ENCODE data around the gene CHMP2B.

CHMP2B gene

DNA sequence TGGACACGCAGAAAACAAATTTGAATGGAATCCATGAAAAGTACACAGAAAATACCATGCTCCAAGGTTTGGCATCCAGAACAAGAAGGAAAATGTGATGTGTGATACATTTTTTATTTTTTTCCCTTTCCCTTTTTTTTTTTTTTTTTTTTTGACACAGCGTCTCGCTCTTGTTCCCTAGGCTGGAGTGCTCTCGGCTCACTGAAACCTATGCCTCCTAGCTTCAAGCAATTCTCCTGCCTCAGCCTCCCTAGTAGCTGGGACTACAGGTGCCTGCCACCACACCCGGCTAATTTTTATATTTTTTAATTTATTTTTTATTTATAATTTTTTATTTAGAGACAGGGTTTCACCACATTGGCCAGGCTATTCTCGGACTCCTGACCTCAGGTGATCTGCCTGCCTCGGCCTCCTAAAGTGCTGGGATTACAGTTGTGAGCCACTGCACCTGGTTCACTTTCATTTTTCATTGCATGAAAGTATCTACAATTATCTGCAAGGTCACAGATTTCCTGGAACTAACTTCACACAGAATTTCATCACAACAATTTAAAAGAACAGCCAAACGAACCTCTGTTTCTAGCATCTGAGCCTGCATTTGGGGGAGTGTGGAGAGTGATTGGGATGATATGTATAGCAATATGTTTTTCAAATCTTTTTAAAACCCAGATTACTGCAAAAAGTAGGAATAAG is 41.0 kb downstream of the CHMP2B start:
- no peak overlapping the region for H3K4me3 ChIP-seq (ENCODE audit: low read depth, low read length)
- TF ChIP-seq, protein P1, sequence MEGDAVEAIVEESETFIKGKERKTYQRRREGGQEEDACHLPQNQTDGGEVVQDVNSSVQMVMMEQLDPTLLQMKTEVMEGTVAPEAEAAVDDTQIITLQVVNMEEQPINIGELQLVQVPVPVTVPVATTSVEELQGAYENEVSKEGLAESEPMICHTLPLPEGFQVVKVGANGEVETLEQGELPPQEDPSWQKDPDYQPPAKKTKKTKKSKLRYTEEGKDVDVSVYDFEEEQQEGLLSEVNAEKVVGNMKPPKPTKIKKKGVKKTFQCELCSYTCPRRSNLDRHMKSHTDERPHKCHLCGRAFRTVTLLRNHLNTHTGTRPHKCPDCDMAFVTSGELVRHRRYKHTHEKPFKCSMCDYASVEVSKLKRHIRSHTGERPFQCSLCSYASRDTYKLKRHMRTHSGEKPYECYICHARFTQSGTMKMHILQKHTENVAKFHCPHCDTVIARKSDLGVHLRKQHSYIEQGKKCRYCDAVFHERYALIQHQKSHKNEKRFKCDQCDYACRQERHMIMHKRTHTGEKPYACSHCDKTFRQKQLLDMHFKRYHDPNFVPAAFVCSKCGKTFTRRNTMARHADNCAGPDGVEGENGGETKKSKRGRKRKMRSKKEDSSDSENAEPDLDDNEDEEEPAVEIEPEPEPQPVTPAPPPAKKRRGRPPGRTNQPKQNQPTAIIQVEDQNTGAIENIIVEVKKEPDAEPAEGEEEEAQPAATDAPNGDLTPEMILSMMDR (IDR thresholded peaks at IDR 0.05; ENCODE audit: low read depth, low read length): no peak
- DNase-seq (ENCODE audit: low read depth, low spot score): no peak
- in situ Hi-C loops (cut with HindIII; ENCODE audit: low sequenced_read_pairs): no loop called here

DNA sequence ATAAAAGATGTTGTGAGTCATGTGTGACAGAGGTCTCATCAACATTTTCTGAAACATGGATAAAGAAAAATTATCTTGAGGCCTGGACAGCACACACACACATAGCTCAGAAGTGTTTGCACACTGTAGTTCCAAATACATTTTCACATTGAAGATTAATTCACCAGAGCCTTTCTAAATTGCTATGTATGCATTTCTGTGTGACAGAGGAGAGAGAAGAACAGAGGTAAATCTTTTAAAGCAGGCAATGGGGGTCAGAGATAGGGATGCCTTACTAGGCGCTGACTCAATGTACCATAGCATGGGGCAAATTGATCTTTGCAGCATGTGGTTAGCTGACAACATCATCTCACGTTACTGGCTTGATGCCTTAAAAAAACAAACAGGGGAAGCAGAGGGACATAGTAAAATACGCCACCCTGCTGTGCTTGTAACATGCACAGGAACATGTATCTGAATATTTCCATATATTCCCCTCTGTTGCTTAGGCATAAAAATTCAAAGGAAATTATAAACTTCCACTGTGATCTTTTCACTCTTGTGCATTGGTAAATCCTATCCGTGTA is 41.6 kb downstream of the CHMP2B start:
- in situ Hi-C loops (cut with HindIII; ENCODE audit: low sequenced_read_pairs): no loop called here
- no peak overlapping the region for H3K4me3 ChIP-seq (ENCODE audit: low read depth, low read length)
- TF ChIP-seq, protein P1 (IDR thresholded peaks at IDR 0.05; ENCODE audit: low read depth, low read length): no peak
- peak; percentile 53 for DNase-seq (ENCODE audit: low read depth, low spot score)

DNA sequence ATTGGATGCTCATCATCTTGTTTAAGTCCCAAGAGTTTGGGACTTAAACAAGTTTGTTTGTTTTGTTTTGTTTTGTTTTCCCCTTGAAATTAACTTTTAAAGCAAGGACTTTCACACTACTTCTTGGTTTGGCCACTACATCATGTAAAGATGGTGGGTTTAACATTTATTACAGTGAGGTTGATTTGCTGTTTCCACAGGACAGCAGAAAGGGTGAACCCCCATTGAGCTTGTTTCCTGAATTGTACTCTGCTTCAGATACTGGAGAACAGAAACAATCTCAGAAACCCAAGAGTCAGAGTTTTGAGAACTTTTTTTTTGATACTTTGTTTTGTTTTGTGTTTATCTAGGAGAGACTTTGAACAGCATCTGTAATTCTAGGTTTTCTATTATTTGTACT is 42.6 kb downstream of the CHMP2B start:
- no peak for DNase-seq (ENCODE audit: low read depth, low spot score)
- TF ChIP-seq, protein P1 (IDR thresholded peaks at IDR 0.05; ENCODE audit: low read depth, low read length): no peak
- in situ Hi-C loops (cut with HindIII; ENCODE audit: low sequenced_read_pairs): no loop called here
- H3K4me3 ChIP-seq (ENCODE audit: low read depth, low read length): no peak overlapping the region

DNA sequence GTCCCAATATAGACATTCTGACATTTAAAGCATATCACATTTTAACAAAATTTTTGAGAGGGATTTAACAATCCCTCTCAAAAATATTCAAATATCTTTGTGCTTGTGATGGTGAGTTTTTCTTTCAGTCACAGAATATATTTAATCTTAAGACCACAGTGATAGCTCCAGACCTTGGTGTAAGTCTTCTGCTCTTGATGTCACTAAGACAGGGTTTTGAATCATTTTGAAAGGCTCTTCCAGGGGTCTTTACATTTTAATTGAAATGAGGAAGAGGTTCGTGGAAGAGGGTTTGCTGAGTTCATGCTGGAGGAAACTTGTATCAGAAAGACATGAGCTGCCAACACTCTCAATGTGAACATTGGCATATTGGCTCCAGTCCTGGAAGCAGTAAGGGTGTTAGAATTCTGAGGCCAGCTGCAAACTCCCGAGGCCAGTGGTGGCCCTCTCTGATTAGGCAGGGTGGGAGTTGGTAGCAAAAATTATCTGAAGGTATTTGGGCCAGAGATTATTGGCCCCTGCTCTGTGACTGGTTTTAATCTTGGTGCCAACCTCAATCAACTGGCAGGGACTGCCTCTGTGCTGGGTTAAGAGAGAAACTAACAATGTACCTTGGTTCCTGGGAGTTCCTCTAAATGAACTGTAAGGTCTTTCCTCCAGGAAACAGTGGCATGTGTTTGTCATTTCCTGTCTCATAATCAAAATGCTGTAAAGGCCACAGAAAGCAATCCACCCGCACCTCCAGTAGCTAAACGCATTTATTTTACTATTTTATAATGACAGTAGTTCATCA is 44.0 kb downstream of the CHMP2B start:
- TF ChIP-seq, protein P1 (IDR thresholded peaks at IDR 0.05; ENCODE audit: low read depth, low read length): no peak
- DNase-seq (ENCODE audit: low read depth, low spot score): no peak
- no peak overlapping the region for H3K4me3 ChIP-seq (ENCODE audit: low read depth, low read length)
- in situ Hi-C loops (cut with HindIII; ENCODE audit: low sequenced_read_pairs): no loop called here

DNA sequence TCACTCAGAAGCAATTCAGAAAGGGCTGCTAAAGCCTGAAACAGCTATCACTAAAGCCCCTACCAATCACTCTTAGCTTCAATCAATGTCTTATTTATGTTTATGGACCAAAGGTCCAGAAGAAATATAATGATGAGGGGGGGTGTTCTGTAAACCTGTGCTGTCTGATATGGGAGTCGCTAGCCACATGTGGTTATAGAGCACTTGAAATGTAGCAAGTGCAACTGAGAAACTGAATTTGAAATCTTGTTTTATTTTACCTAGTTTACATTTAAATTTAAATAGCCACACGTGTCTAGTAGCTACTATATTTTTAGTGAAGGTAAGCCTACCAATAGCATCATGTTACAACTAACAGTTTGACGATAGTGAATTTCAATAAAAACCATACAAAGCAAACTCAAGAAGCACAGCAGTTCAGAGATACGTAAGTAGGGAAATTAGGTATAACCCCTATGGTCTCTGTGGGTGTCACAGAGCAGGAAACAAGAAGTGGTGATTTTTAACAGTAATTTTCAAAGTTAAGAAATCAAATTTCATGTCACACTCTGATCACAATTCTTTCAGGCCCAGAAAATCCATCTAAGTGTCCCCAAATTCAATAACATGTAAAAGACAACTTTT is 45.7 kb downstream of the CHMP2B start:
- DNase-seq (ENCODE audit: low read depth, low spot score): no peak
- TF ChIP-seq, protein P1 (IDR thresholded peaks at IDR 0.05; ENCODE audit: low read depth, low read length): no peak

DNA sequence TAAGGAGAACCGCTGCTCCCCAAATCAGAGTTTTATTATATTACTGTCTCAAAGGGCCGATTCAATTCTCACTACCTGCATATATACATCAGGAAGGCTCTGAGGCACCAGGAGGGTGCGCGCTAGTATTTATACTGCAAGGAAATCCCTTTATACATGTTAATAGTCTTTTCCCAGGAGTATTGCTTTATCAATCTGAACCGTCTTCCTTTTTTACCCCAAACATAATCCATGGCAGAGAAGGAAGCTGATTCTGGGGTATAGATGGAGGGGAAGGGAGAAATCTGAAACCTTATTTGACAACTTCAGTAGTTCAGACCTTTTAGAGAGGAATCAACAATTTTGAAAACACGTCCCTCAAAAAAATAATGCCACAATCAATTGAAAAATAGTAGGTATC is 49.4 kb downstream of the CHMP2B start, which contains the start of gene POU1F1:
Gene POU1F1, minus strand, starts transcription at position 101 of the 400 bp plus-strand sequence. CDS start 122 bp downstream, outside the sequence.
- TF ChIP-seq, protein P1 (IDR thresholded peaks at IDR 0.05; ENCODE audit: low read depth, low read length): no peak
- in situ Hi-C loops (cut with HindIII; ENCODE audit: low sequenced_read_pairs): no loop called here
- no peak within 1 kb of the TSS for H3K4me3 ChIP-seq (ENCODE audit: low read depth, low read length)
- DNase-seq (ENCODE audit: low read depth, low spot score): no peak

More for the DNA sequence above, 45.7 kb downstream of the CHMP2B start:
- H3K4me3 ChIP-seq (ENCODE audit: low read depth, low read length): no peak overlapping the region
- in situ Hi-C loops (cut with HindIII; ENCODE audit: low sequenced_read_pairs): no loop called here
